ENCODE measurements around the gene PLCD3.

Gene PLCD3

DNA sequence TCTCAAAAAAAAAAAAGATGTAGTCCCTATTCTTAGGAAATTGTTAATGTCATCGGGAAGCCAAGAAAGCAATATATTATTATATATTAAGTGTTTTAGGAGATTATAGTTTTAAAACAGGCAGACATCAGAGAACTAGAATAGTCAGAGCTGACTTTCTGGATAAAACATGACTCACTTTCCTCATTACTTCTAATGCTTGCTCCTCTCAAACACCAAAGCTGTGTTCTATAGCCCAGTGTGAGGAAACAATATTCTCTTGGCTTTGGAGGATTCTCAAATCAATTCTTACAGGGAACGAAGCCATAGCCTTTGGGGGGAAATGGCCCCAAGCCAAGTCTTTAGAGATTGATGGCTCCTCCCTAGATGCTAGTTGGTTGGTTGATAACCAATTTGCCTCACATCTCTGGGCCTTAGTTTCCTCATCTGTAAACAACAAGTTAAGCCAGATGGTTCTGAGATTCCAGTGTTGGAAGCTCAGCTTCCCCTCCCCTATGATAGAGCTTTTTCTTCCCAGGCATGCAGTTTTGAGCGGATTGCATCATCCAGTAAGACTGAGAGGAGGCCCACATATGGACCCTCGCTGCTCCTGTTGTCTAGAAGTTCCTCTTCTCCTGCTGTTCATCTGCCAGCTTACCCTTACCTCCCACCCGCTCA lies 58.8 kb downstream of the PLCD3 start:
- DNase-seq (ENCODE audit: low read depth in 2 of 2) = no peak

DNA sequence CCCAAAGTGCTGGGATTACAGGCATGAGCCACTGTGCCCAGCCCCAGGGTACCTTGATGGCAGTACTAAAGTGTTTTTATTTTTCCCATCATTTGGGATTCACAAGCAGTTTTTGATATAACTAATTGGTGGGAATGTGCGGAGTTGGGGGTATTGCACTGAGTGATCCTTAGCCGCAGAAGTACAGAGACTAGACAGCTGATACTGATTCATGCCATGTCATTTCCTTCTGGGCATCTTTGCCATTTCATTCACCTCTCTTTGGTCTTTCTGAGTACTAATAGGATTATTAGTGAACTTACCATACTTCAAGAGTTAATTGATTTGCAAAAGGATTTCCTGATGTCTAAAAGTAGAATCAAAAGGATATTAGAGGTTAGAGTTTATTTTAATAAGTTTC lies 61.5 kb downstream of the PLCD3 start:
- DNase-seq (ENCODE audit: low read depth in 2 of 2) = no peak

DNA sequence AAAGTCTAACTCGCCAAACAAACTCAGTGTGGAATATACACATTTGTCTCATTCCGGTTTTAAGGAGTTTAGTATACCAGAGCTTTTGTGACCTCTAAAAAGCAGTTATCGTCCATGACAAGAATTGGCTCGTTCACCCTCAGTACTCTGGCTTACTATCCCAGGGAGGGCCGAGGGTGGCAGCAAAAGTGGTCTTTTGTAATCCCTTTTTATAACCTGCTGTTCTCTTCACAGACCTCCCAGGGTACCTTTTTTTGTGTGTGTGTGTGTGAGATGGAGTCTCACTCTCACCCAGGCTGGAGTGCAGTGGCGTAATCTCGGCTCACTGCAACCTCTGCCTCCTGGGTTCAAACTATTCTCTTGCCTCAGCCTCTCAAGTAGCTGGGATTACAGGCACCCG lies 62.3 kb downstream of the PLCD3 start:
- DNase-seq (ENCODE audit: low read depth in 2 of 2) = no peak

DNA sequence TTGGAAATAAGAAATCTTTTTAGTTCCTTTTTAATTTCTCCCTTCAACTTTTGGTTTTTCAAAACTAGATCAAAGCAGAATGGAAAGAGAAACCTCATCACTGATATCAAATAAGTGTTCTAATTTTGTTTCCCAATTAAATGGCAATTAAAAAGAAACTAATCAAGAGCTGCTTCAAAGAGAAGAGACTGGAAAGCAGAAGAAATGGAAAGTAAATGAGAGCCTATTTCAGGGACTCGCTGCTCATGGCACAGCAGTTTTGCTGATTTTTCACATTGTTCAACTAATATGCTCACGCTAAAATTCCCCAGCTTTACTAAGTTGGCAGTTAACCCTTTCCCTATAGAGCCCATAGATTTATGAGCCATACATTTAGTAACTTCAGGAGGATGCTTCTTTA lies 64.7 kb downstream of the PLCD3 start:
- no peak for DNase-seq (ENCODE audit: low read depth in 2 of 2)

DNA sequence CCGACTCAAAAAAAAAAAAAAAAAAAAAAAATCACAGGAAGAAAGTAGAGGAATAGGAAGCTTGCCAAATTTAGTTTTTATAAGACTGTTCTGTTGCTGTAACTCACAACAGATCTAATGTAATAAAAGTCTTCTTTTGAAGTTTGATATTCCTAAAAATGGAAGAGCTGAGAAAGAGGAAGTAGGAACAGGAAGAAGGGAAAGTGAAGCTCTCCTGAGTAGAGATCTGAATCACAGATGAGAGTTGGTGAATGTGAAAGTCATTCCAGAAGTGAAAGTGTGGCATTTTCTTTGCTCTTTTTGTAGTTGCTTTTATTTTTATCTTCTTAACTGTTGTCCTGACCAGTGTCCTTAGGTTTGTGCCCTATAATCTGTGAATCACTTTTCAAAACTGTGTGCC lies 69.1 kb downstream of the PLCD3 start:
- DNase-seq (ENCODE audit: low read depth in 2 of 2) = no peak

DNA sequence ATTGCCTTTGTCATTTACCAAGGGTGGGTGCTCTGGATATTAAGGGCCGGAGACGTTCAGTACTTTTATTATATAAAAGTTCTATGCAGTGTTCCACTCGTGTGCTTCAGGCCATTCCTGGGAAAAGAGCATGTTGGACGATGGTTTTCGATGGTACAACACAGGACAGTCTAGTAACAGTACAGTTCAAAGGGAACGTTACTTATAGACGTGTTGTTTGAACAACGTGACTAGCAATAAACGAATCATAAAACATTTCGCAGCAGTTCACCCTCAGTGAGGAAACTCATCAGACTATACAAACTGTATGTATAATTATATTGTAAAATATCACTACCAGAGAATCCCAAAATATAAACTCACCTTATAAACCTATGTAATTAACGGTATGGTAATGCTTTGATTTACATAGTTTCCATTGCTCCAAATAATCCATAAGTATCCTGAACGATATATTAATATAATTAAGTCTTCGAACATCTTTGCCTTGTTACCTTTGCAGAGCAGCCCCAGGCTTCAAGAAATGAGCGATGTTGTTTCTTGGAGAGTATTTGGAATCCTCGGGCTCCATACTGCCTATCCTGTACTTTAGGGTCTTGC lies 70.6 kb downstream of the PLCD3 start:
- no peak for DNase-seq (ENCODE audit: low read depth in 2 of 2)

DNA sequence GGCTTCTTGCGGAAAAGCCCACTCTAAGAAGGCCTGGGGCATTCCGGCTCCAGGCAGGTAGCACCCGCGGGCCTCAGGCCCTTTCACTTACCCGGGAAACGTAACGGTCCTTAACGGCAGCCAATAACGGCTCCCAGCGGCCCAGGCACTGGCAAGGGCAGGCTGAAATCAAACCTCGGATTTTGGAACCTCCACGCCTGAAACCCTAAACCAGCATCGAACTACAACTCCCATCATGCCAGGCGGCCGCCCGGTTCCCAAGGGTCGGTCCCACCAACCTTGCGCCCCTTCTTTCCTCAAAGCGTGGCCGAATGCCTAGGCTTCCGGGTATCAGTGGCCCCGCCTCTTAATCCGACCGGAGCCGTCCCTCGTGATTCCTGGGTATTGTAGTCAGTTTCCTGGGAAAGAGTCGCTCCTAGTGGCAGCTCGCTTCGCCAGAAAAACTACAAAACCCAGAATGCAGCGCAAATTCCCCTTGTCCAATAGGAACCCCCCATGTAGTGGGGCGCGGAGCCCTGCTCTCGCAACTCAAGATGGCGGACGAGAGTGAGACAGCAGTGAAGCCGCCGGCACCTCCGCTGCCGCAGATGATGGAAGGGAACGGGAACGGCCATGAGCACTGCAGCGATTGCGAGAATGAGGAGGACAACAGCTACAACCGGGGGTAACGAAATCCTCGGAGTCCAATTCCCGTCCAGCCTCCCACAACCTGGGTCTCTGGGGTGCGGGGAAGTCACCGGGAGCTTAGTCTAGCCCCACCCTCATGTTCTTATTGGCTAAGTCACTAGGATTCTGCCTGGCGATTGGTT lies 71.3 kb downstream of the PLCD3 start, which contains the start of gene NMT1:
Gene NMT1, plus strand, starts transcription at position 521 of the 809 bp plus-strand sequence. Its CDS starts 13 bp downstream, at position 534.
- DNase-seq (ENCODE audit: low read depth in 2 of 2) = peak; percentile 95 to 96

DNA sequence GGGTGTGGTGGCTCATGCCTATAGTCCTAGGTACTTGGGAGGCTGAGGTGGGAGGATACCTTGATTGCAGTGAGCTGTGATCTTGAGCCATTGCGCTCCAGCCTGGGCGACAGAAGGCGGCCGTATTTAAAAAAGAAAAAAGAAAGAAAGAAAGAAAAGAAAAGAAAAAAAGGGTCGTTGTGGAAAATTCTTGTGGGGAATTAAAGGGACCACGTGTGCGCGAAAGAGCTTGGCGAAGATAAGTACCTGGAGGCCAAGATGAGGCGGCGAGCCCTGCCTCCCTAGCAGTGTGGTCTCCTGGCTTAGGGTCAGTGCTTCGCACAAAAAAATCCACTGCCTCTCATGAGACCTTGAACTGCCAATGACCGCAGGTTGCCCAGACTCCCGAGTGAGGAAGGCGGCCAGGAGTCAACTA lies 71.9 kb downstream of the PLCD3 start:
- DNase-seq (ENCODE audit: low read depth in 2 of 2) = no peak
